H9 (cell line): ENCODE data around the gene TRUB1. TPM values are rescaled to one million over a fixed set of nuclear protein-coding genes. Genes with fewer than 3 reads are reported as not detected.
A peak's percentile ranks its signal among the peaks of the same experiment; 100 is the strongest.

Source experiments
- DNase-seq: peaks from one replicate; pipeline ENCODE4 v3.0.0-alpha.2; 2017
- H2AFZ ChIP-seq: one replicate; pipeline ENCODE4 v1.6.1; 2013; ENCODE audit warnings: mild to moderate bottlenecking, low read length, control low read depth, moderate library complexity
- H2AK5ac ChIP-seq: 2 replicates; pipeline ENCODE4 v1.6.1; 2013; ENCODE audit warnings: low read length, control low read depth, mixed read lengths; ENCODE audit not compliant: insufficient read length
- H2BK120ac ChIP-seq: one replicate; pipeline ENCODE4 v1.6.1; 2013; ENCODE audit warnings: low read depth, mild to moderate bottlenecking, low read length, control low read depth, inconsistent platforms; ENCODE audit not compliant: poor library complexity, severe bottlenecking
- H2BK12ac ChIP-seq: 2 replicates; pipeline ENCODE4 v1.6.1; 2013; ENCODE audit warnings: low read length, control low read depth, mixed read lengths, low read depth; ENCODE audit not compliant: insufficient read length
- H2BK15ac ChIP-seq: 2 replicates; pipeline ENCODE4 v1.6.1; 2013; ENCODE audit warnings: low read depth, low read length, control low read depth
- H2BK20ac ChIP-seq: one replicate; pipeline ENCODE4 v1.6.1; 2013; ENCODE audit warnings: low read depth, mild to moderate bottlenecking, low read length, control low read depth, inconsistent platforms; ENCODE audit not compliant: poor library complexity, severe bottlenecking
- H2BK5ac ChIP-seq: 2 replicates; pipeline ENCODE4 v1.6.1; 2013; ENCODE audit warnings: low read length, control low read depth, mixed read lengths; ENCODE audit not compliant: insufficient read length
- H3K14ac ChIP-seq: 2 replicates; pipeline ENCODE4 v1.6.1; 2013; ENCODE audit warnings: low read length, control low read depth; ENCODE audit not compliant: insufficient read depth
- H3K18ac ChIP-seq: 2 replicates; pipeline ENCODE4 v1.6.1; 2013; ENCODE audit warnings: low read depth, mild to moderate bottlenecking, mixed read lengths, low read length, control low read depth; ENCODE audit not compliant: insufficient read length
- H3K23ac ChIP-seq: 2 replicates; pipeline ENCODE4 v1.6.1; 2013; ENCODE audit warnings: low read length, control low read depth, mixed read lengths, low read depth; ENCODE audit not compliant: insufficient read length
- H3K23me2 ChIP-seq: 2 replicates; pipeline ENCODE4 v1.6.1; 2013; ENCODE audit warnings: low read depth, mild to moderate bottlenecking, mixed read lengths, low read length, control low read depth; ENCODE audit not compliant: insufficient read length, poor library complexity, severe bottlenecking
- H3K27ac ChIP-seq: 2 replicates; pipeline ENCODE4 v1.5.1; 2013; ENCODE audit warnings: low read length, control low read depth, mixed read lengths, low read depth; ENCODE audit not compliant: insufficient read length
- H3K27me3 ChIP-seq: 2 replicates; pipeline ENCODE4 v1.6.1; 2013; ENCODE audit warnings: low read length, control low read depth, inconsistent platforms; ENCODE audit not compliant: insufficient read depth
- H3K4ac ChIP-seq: 2 replicates; pipeline ENCODE4 v1.6.1; 2013; ENCODE audit warnings: low read depth, mild to moderate bottlenecking, control low read depth, inconsistent platforms, low read length, moderate library complexity
- H3K4me1 ChIP-seq: 2 replicates; pipeline ENCODE4 v1.6.1; 2013; ENCODE audit warnings: low read length, control low read depth, inconsistent platforms; ENCODE audit not compliant: insufficient read depth
- H3K4me2 ChIP-seq: 2 replicates; pipeline ENCODE4 v1.6.1; 2013; ENCODE audit warnings: low read length, control low read depth, mixed read lengths; ENCODE audit not compliant: insufficient read length, insufficient read depth
- H3K56ac ChIP-seq: 2 replicates; pipeline ENCODE4 v1.6.1; 2013; ENCODE audit warnings: low read depth, mild to moderate bottlenecking, mixed read lengths, low read length, control low read depth; ENCODE audit not compliant: insufficient read length
- H3K79me1 ChIP-seq: 2 replicates; pipeline ENCODE4 v1.6.1; 2013; ENCODE audit warnings: low read depth, mild to moderate bottlenecking, moderate library complexity, low read length, control low read depth, inconsistent platforms; ENCODE audit not compliant: insufficient read depth, poor library complexity, severe bottlenecking
- H3K79me2 ChIP-seq: 2 replicates; pipeline ENCODE4 v1.6.1; 2013; ENCODE audit warnings: low read length, control low read depth, inconsistent platforms; ENCODE audit not compliant: insufficient read depth
- H3K9ac ChIP-seq: 2 replicates; pipeline ENCODE4 v1.6.1; 2013; ENCODE audit warnings: low read length, control low read depth, mixed read lengths; ENCODE audit not compliant: insufficient read length; ENCODE audit errors: extremely low read depth
- H3K9me3 ChIP-seq: one replicate; pipeline ENCODE4 v1.6.1; 2013; ENCODE audit warnings: low read depth, low read length, inconsistent platforms; ENCODE audit not compliant: control insufficient read depth
- H3T11ph ChIP-seq: one replicate; pipeline ENCODE4 v1.6.1; 2013; ENCODE audit warnings: mild to moderate bottlenecking, low read length, control low read depth, inconsistent platforms
- H4K20me1 ChIP-seq: one replicate; pipeline ENCODE4 v1.6.1; 2013; ENCODE audit not compliant: control insufficient read depth, insufficient read length, insufficient read depth
- H4K5ac ChIP-seq: 2 replicates; pipeline ENCODE4 v1.6.1; 2013; ENCODE audit warnings: low read depth, mild to moderate bottlenecking, mixed read lengths, low read length, control low read depth; ENCODE audit not compliant: insufficient read length
- H4K8ac ChIP-seq: replicated peaks from 2 replicates; pipeline ENCODE4 v1.6.1; 2013; ENCODE audit warnings: low read length, control low read depth, mixed read lengths, low read depth; ENCODE audit not compliant: insufficient read length
- H4K91ac ChIP-seq: 2 replicates; pipeline ENCODE4 v1.6.1; 2013; ENCODE audit warnings: low read depth, mild to moderate bottlenecking, moderate library complexity, mixed read lengths, low read length, control low read depth; ENCODE audit not compliant: insufficient read length
- H3K27ac Mint-ChIP-seq, 3 experiments: 2 replicates in 2 of 3; 3 replicates in 1 of 3; pipeline ENCODE4 v1.8.0; 2020 to 2021; ENCODE audit warnings: mixed read lengths in 3 of 3, mild to moderate bottlenecking in 1 of 3, moderate library complexity in 1 of 3
- H3K27me3 Mint-ChIP-seq: 2 replicates; pipeline ENCODE4 v1.8.0; 2021; ENCODE audit warnings: low read depth, mild to moderate bottlenecking, moderate library complexity, mixed read lengths
- H3K36me3 Mint-ChIP-seq, 3 experiments: 2 replicates in 2 of 3; 3 replicates in 1 of 3; pipeline ENCODE4 v1.8.0; 2020 to 2021; ENCODE audit warnings: low read depth in 3 of 3, mixed read lengths in 3 of 3; ENCODE audit not compliant: insufficient read depth in 1 of 3
- H3K4me1 Mint-ChIP-seq, 2 experiments: 2 replicates each; pipeline ENCODE4 v1.8.0; 2020; ENCODE audit warnings: mixed read lengths in 2 of 2
- H3K4me3 Mint-ChIP-seq, 2 experiments: 2 replicates in 1 of 2; 3 replicates in 1 of 2; pipeline ENCODE4 v1.8.0; 2020 to 2021; ENCODE audit warnings: mild to moderate bottlenecking in 2 of 2, mixed read lengths in 2 of 2, moderate library complexity in 1 of 2
- H3K9me3 Mint-ChIP-seq, 2 experiments: 2 replicates in 1 of 2; 3 replicates in 1 of 2; pipeline ENCODE4 v1.8.0; 2020; ENCODE audit warnings: mild to moderate bottlenecking in 2 of 2, mixed read lengths in 2 of 2, moderate library complexity in 1 of 2
- CTCF ChIP-seq: fragments of 200-600 bp; sonication (generic); conservative IDR thresholded peaks from 3 replicates; pipeline ENCODE4 v1.8.0; 2021; ENCODE audit warnings: antibody characterized with exemption, mild to moderate bottlenecking
- WGBS: extraction: QIAGEN DNeasy Blood & Tissue Kit; methylation state at CpG from one replicate; pipeline ENCODE4 v1.1.7; 2013; ENCODE audit warnings: missing lambda C conversion rate, low lambda C conversion rate, mixed read lengths; ENCODE audit not compliant: insufficient read length; ENCODE audit errors: extremely low coverage; 5-methylcytosine and 5-hydroxymethylcytosine counted together
- total RNA-seq: library from RNA; stranded (reverse); gene quantifications from 2 replicates; pipeline ENCODE4 v1.2.1, GENCODE V29; 2021

The TRUB1 gene
- total RNA-seq, 1 experiment from 2014 or later: 20.6 TPM

- H2BK120ac ChIP-seq: no peak overlapping the region
- H3K23ac ChIP-seq: no peak overlapping the region
- H4K91ac ChIP-seq: no peak overlapping the region
- H2BK5ac ChIP-seq: no peak overlapping the region
- H3K9ac ChIP-seq: no peak overlapping the region
- TF ChIP-seq CTCF: peak; percentile 45
- no peak overlapping the region for H4K5ac ChIP-seq
- H2BK15ac ChIP-seq: no peak overlapping the region
- H3K14ac ChIP-seq: no peak overlapping the region
- no peak overlapping the region for H3K27ac ChIP-seq
- no peak overlapping the region for H3K4me2 ChIP-seq
- H2BK20ac ChIP-seq: no peak overlapping the region
- no peak overlapping the region for H3K56ac ChIP-seq
- H3K23me2 ChIP-seq: no peaks in the 10 kb centered on the region
- no CpG with 5 or more reads among the region's 13 CpGs for WGBS
- H3K4ac ChIP-seq: no peak overlapping the region
- no peaks in the 10 kb centered on the region for H4K20me1 ChIP-seq
- H3K79me1 ChIP-seq: no peaks in the 10 kb centered on the region
- peaks cover 15 to 20% of the 10 kb centered on the region in 2 experiments for H3K4me1 Mint-ChIP-seq
- 0 out of 2 replicates have a peak, but pooled peaks cover 2% of the 10 kb centered on the region for H3K4me1 ChIP-seq
- H3K36me3 Mint-ChIP-seq: no peaks in the 10 kb centered on the region
- no peaks in the 10 kb centered on the region for H3K9me3 ChIP-seq
- H2AK5ac ChIP-seq: no peak overlapping the region
- no peak overlapping the region for H3T11ph ChIP-seq
- no peaks in the 10 kb centered on the region for H3K27me3 ChIP-seq
- H2AFZ ChIP-seq: no peak overlapping the region
- no peak overlapping the region for H3K18ac ChIP-seq
- no peak overlapping the region for H3K4me3 Mint-ChIP-seq
- H3K27me3 Mint-ChIP-seq: no peaks in the 10 kb centered on the region
- no peak overlapping the region for H3K27ac Mint-ChIP-seq
- H3K9me3 Mint-ChIP-seq: no peaks in the 10 kb centered on the region
- DNase-seq: no peak
- H3K79me2 ChIP-seq: no peaks in the 10 kb centered on the region
- no peak overlapping the region for H4K8ac ChIP-seq
- no peak overlapping the region for H2BK12ac ChIP-seq
Observed at GRCh38 chr10:115026056-115026745, 88.2 kb downstream of the TRUB1 start.
